GM18499 (cell line): Measurements from ENCODE around the gene TMEM225B.
A peak's percentile ranks its signal among the peaks of the same experiment; 100 is the strongest.
"Not testable (repeated sequence)": the region's sequence is repeated elsewhere in the genome, so short reads cannot be mapped to it uniquely, and the experiment has no call there.

Source experiments
- ATAC-seq: cut with Tn5 transposase; IDR thresholded peaks from one replicate; pipeline ENCODE4 v1.9.1; 2021; ENCODE audit warnings: moderate number of reproducible peaks; ENCODE audit not compliant: insufficient read depth, unreplicated experiment

The TMEM225B gene

DNA sequence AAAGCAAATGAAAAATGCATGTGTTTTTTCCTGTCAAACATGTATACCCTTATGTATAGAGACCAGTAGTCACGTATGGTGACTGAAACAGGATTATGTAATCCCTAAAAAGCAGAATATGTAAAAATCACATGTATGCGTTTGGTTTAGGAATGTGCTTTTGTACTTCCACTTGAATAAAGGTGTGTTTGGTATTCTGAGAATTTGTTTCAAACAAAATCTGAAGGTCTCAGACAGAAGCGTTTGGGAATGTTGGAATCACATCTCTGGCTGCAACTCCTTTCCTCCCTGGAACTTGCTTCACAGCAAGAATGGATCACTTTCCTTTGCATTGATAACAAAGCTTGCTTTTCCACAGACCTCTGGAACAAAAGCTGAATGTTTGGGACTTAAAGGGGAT lies 21.8 kb upstream of the TMEM225B start:
- no peak for ATAC-seq

DNA sequence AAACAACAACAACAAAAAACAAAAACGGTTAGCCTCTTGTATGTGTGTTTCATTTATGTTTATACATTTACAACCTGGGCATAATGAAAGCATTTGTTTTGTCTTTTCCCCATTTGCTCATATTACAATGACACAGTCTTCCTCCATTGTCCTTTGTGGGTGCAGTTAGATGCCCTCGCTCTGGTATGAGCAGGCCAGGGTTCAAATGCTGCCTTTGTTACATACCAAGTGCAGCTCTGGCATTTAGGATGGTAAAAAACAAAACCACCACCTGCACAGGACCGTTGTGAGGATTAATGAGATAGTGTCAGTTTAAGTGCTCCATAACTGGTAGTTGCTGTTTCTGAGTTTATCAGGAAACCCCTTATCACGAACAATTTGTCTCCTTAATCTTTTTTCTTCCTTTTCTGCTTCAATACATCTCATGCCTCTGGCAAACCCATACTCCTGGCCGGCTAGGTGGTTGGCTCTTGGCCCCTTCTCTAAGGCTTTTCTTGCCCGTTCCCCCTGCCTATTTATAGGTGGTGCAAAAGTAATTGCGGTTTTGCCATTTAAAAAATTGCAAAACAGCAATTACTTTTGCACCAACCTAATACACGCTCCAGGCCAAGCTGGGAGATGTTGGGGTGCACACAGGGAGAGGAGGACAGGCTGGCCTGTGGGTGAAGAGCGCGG lies 18.6 kb upstream of the TMEM225B start:
- ATAC-seq = no peak

DNA sequence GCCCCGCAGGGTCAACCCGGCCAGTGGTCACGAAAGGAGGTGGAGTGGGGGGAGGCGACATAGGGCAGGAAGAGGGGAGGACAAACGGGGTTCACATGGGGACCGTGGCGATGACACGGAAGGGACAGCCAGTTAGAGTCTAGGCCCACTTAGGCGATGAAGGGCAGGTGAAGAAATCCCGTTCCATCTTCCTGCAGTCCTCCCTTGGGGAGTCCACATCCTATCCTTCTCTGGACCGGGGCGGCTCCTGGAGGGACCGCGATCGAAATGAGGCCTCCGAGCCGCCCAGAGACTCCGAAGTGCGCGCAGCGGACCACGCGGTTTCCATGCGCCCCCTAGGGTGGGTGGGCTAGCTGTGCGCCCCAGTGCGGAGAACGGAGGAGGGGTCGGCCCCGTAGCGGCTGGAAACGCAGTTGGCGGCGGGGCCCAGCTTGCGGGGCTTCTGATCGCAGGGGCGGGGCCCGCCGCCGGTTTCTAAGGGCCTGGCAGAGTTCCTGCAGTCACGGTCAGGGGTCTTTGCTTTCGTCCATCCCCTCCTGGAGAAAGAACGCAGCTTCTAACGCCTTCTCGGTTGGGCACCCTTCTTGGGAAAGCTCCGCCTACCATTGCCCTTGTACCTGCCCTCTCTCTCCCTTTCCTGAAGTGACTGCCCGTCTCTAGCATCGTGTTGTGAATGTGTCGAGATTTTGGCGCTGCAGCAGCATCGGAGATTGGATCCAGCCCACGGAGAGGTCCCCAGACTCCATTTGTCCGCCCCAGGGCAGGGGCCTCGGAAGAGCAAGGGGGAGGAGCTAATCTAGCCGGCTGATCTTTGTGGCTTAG lies 17.9 kb upstream of the TMEM225B start:
- no peak for ATAC-seq

DNA sequence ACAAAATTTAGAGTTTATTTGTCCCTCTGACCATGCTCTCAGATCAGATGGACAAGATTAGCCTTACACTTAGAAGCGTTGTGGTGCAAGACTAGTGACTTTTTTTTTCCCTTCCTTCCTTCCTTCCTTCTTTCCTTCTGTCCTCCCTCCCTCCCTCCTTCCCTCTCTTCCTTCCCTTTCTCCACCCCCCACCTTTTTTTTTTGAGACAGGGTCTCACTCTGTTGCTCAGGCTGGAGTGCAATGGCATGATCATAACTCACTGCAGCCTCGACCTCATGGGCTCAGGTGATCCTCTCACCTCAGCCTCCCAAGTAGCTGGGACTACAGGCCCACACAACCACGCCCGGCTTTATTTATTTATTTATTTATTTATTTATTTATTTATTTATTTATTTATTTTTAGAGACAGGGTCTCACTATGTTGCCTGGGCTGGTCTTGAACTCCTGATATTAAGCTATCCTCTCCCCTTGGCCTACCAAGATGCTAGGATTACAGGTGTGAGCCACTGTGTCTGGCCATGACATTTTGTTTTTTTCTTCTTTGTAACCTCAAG lies 17.2 kb upstream of the TMEM225B start:
- ATAC-seq = not testable (repeated sequence)

DNA sequence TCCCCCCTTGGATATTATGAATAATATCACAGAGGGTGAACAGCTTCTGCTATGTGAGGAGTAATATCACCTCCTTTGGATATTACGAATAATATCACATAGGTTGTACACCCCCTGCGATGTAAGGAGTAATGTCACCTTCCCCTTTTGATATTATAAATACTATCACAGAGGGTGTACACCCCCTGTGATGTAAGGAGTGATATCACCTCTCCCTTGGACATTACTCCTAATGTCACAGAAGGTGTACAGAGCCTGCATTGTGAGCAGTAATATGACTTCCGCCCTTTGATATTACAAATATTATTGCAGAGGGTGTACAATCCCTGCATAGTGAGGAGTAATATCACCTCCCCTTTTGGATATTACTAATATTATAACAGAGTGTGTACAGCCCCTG lies 9.2 kb upstream of the TMEM225B start:
- no peak for ATAC-seq

DNA sequence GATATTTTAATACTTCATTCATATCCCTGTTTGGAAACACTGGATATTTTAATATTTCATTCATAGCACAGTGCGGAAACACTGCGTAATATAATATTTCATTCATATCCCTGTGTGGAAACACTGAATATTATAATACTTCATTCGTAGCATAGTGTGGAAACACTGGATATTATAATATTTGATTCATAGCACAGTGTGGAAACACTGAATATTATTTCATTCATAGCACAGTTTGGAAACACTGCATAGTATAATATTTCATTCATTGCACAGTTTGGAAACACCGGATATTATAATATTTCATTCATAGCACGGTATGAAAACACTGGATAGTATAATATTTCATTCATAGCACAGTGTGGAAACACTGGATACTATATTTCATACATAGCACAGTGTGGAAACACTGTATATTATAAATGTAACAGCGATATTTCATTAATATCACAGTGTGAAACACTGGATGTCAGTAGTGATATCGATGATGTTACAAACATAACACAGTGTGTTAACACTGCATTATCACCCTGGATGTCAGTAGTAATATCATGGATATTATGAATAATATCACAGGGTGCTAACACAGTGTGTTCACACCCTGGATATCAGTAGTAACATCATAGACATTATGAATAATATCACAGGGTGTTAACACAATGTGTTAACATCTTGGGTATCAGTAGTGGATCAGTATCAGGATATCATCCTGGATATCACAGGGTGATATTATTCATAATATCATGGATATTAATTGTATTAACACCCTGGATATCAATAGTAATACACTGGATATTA lies 2.9 kb upstream of the TMEM225B start:
- ATAC-seq = no peak

DNA sequence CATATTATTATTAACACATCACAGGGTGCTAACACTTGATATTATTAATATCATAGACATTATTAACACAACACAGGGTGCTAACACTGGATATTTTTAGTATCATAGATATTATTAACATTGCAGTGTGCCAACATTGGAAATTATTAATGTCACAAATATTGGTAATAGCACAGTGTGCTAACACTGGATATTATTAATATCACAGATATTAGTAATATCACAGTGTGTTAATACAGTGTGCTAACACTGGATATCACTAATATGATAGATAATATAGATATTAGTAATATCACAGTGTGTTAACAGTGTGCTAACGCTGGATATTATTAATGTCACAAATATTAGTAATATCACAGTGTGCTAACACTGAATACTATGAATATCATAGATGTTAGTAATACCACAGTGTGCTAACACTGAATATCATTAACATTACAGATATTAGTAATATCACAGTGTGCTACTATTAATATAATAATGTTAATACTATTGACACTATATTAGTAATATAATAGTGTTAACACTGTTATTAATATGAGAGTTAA lies 1.6 kb upstream of the TMEM225B start:
- no peak for ATAC-seq

DNA sequence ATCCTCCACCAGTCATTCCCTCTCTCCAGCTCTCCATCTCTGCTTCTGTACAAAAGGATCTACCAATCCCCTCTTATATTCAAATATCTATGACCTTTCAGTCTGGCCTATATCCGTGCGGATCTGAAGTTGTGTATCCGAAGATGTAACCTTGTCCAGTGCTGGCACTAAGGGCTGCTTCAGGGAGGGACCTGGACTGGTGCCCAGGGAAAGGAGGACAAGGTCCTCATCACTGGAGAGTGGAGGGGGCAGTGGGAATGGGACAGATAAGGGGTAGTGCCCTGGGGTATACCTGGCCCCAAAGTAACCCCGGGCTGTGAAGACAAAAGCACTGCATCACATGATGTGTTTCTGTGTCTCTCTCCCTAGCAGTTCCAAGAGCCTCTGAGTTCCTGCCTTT lies 1.8 kb downstream of the TMEM225B start:
- no peak for ATAC-seq

DNA sequence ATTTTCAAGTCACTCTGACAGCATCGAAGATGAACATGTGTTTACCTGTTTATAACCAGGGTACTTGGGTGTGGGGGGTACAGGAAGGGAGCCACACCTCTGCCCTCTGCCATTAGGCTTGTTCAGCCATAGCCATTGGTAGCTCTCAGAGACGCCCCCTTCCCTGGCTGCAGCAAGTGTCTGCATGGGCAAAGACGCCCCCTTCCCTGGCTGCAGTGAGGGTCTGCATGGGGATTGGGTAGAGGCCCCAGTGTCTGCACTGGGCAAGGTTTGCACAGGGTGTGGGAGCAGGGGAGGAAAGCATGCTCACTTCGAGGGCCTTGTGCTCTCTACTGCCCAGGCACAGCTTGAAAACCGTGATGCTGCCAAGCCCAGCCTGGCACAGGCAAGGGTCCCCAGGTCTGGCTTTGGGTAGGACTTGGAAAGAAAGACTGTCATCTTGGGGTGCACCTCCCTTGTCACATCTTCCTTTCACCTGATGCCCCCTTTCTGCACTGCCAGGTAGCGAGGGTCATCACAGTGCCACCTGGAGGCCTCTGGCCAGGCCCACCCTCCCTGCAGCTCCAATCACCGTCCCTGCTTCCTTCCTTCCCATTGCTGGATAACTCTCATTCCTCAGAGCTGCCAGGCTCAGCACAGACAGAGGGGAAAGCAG lies 3.7 kb downstream of the TMEM225B start:
- no peak for ATAC-seq

DNA sequence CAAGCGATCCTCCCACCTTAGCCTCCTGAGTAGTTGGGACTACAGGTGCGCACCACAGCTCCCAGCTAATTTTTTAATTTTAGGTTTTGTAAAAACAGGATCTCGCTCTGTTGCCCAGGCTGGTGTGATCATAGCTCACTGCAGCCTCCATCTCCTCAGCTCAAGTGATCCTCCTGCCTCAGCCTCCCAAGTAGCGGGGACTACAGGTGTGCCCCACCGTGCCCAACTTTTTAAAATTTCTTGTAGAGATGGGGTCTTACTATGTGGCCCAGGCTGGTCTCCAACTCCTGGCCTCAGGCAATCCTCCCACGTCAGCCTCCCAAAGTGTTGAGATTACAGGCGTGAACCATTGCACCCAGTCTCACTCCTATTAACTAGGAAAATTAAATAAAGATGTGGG lies 7.5 kb downstream of the TMEM225B start:
- ATAC-seq = no peak

DNA sequence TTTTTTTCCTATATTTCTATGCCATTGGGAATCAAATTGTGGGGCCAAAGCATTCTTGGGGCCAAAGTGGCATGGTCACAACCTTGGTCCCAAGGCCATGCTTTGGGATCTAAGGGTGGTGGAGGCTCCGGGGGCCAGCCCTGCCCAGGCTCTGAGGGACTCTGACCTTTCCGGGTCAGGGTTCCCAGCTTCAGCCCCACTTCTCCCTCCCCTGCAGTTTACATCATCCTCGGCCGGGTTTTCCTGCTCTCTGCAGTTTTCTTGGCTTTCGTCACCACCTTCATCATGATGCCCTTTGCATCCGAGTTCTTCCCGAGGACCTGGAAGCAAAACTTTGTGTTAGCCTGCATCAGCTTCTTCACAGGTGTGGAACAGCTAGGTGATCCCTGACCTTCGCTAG lies 8.5 kb downstream of the TMEM225B start:
- no peak for ATAC-seq

DNA sequence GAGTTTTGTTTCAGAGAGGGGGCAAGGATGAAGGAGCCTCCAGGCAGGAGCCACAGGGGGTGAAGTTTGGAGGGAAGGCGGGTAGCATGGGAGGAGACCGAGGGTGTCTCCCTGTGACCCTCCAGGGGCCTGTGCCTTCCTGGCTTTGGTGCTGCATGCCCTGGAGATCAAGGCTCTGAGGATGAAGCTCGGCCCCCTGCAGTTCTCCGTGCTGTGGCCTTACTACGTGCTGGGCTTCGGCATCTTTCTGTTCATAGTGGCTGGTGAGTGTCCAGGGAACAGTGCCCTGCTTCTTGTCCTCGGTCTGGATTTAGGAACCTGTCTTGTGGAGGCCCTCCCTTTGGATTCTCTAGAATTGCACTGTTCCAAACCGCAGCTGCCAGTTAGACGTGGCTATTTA lies 9.5 kb downstream of the TMEM225B start:
- ATAC-seq = no peak

DNA sequence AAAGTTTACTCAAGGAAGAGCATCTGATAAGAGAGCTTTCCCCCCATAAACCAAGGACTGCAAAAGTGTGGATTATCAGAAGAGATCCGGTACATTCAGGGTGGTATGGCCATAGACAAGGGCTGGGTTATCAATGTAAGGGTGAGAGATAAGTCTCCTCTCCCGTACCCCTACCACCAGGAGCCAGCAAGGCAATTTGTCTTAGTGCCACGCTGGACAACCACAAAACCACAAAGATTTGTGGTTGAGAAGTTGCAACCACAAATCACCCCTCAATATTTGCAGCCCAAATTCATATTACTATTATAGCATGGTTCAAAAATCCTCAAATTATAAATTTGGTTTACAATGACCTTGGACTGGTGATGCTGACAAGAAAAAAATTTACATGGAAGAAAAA lies 16.4 kb downstream of the TMEM225B start:
- ATAC-seq = no peak

DNA sequence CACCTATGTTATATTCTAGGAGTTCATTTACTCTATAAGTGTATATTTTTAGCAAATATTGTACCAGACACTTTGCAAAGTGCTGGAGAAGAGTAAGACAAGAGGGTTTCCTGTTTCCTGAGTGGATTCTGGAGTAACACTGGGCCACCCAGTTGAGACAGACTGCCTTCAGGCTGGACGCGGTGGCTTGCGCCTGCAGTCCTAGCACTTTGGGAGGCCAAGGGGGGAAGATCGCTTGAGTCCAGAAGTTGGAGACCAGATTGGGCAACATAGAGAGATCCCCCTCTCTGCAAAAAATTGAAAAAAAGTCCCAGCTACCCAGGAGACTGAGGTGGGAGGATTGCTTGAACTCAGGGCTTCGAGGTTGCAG lies 17.9 kb downstream of the TMEM225B start:
- no peak for ATAC-seq

DNA sequence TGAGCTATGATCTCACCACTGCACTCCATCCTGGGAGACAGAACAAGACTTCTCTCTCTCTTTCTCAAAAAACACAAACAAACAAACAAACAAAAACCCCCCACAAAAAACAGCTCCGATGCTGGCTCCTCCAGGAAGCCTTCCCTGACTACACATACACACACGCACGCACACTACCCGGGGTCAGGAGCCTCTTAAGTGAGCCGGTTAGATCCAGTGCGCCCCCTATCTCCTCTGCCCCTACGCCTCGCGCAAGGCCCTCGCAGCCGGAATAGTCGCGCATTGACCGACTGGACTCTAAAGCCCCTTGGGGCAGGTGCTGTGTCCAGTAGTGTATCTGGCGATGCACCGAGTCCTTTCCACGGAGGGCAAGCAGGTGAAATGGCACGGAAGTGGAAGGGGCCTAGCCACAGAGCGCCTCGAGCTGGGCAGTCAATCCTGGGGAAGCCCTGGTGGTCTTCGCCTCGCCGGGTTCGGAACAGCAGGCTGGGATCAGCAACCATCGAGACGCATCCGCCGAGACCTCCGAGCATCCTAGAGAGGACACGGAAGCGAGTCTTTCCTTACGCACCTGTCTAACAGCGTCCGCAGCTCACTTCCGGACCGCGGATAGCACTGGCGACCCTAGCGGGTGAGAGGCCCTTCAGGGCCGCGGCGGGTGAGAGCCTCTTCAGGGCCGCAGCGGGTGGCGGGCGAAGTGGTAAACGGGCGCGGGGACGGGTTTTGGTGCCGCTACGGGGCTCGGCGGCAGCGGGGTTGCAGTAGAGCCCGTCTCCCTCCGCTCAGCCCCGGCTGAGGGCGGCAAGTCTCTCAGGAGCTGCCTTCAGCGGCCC lies 18.5 kb downstream of the TMEM225B start, which contains the start of gene ZSCAN25:
Gene ZSCAN25, plus strand, starts transcription at position 588 of the 833 bp plus-strand sequence. CDS start 2,661 bp downstream, outside the sequence.
- ATAC-seq = peak; percentile 77

DNA sequence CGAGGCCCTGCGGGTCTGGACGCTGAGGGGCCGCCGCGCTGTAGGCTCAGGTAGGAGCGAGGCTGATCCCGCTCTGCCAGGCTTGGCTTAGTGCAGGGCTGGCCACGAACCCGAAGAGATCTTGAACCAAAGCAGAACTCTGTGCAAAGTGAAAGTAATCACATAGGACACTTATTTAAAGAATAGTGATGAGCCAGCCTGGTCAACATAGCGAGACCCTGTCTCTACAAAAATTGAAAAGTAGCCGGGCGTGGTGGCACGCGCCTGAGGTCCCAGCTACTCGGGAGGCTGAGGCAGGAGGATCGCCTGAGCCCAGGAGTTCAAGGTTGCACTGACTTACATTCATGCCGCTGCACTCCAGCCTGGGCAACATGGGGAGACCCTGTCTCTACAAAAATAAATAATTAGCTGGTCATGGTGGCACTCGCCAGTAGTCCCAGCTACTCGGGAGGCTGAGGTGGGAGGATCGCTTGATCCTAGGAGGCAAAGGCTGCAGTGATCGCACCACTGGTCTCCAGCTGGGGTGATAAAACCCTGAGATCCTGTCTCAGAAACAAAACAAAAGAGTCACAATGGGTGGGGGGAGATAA lies 19.2 kb downstream of the TMEM225B start:
- ATAC-seq = no peak

DNA sequence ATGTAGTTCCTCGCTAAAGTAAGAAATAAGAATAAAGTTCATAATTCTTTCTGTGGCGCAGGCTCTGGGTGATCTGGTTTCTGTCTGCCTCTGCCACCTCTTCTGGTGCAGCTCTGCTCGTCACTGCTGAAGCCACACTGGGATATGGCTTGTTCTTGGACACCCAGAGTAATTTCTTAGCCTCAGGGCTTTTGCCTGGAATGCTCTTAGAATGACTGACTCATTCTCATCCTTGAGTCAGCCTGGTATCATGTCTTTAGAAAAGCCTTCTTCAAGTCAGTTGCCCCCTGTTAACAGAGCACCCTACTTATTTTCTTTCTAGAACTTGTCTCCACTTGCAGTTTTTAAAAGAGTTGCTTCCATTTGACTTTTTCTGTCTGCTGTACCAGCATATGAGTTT lies 20.7 kb downstream of the TMEM225B start:
- no peak for ATAC-seq

DNA sequence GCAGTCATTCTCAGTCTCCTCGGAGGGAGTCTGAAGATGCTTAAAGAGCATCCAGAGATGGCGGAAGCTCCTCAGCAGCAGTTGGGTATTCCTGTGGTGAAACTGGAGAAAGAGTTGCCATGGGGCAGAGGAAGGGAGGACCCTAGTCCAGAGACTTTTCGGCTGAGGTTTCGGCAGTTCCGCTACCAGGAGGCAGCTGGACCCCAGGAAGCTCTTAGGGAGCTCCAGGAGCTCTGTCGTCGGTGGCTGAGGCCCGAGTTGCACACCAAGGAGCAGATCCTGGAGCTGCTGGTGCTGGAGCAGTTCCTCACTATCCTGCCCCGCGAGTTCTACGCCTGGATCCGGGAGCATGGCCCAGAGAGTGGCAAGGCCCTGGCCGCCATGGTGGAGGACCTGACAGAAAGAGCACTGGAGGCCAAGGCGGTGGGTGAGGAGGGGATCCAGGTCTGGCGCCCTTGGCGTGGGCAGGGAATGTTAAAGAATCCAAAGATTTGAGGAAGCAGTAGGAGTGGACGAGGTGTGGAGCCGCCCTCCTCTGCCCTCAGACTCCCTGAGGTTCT lies 21.6 kb downstream of the TMEM225B start:
- ATAC-seq = no peak
